HCT116 (cell line): ENCODE data around the gene CTBP1. TPM values are rescaled to one million over a fixed set of nuclear protein-coding genes. Genes with fewer than 3 reads are reported as not detected.

Experiments
- ATAC-seq: fragments of 200-7000 bp; cut with Tn5 transposase; 2 replicates; pipeline ENCODE4 v1.9.1; 2020; ENCODE audit warnings: mild to moderate bottlenecking, moderate library complexity
- BruUV-seq: library from RNA; stranded (reverse); fragments of 400-500 nt; replicated peaks from 2 replicates; lab custom pipeline; 2021; lab: Mats Ljungman, UMichigan
- CTCF ChIA-PET: fragments of 300-600 bp; sonication (Branson Sonifier 250); formaldehyde crosslinking; loops from one replicate; lab custom pipeline; 2021; ENCODE audit warnings: antibody characterized with exemption; lab: Charles Lee
- POLR2A ChIA-PET: fragments of 300-600, 350-600 bp; sonication (Branson Sonifier 250); formaldehyde crosslinking; loops from one replicate; lab custom pipeline; 2021; ENCODE audit warnings: antibody characterized with exemption; lab: Charles Lee
- RAD21 ChIA-PET, 2 experiments: fragments of 300-600 bp; sonication (Branson Sonifier 250); formaldehyde crosslinking; loops; one replicate each; lab custom pipeline; 2023; ENCODE audit warnings: low total read pairs in 2 of 2; ENCODE audit not compliant: uncharacterized antibody in 2 of 2, unreplicated experiment in 2 of 2, low non-redundant PET in 1 of 2; lab: Charles Lee
- DNase-seq: peaks from one replicate; pipeline ENCODE4 v3.0.0-alpha.2; 2010; ENCODE audit warnings: low read depth, low spot score
- H2AFZ ChIP-seq: fragments of 200-600 bp; shearing (Covaris generic), sonication (generic); 2 replicates; pipeline ENCODE4 v1.6.1; 2017; ENCODE audit warnings: low read depth, mixed run types, mixed read lengths, antibody characterized with exemption, low read length; ENCODE audit not compliant: poor library complexity, severe bottlenecking
- H3K27ac ChIP-seq: 2 replicates; pipeline ENCODE4 v1.5.1; 2012; ENCODE audit warnings: low read depth, low read length
- H3K27me3 ChIP-seq: fragments of 200-600 bp; sonication (generic); 2 replicates; pipeline ENCODE4 v1.6.1; 2016; ENCODE audit warnings: mixed run types, low read length, mixed read lengths; ENCODE audit not compliant: insufficient read depth
- H3K36me3 ChIP-seq, 2 experiments: fragments of 200-500 bp in 1 of 2; fragments of 200-600 bp in 1 of 2; sonication (Bioruptor generic) in 1 of 2; sonication (generic) in 1 of 2; 2 replicates each; pipeline versions ENCODE4 v1.5.1 to v1.6.1; 2014 to 2016; ENCODE audit warnings: low read length in 2 of 2, inconsistent platforms in 1 of 2, mixed read lengths in 1 of 2, mixed run types in 1 of 2; ENCODE audit not compliant: insufficient read depth in 2 of 2, control insufficient read depth in 1 of 2
- H3K4me1 ChIP-seq, 2 experiments: fragments of 200-600 bp in 1 of 2; sonication (generic) in 1 of 2; 2 replicates each; pipeline versions ENCODE4 v1.5.1 to v1.6.1; 2012 to 2017; ENCODE audit warnings: low read length in 2 of 2, inconsistent platforms in 1 of 2, mild to moderate bottlenecking in 1 of 2, mixed read lengths in 1 of 2, mixed run types in 1 of 2, moderate library complexity in 1 of 2; ENCODE audit not compliant: insufficient read depth in 2 of 2, control insufficient read depth in 1 of 2
- H3K4me2 ChIP-seq: fragments of 200-600 bp; sonication (generic); 2 replicates; pipeline ENCODE4 v1.6.1; 2017; ENCODE audit warnings: mixed run types, low read length, mixed read lengths
- H3K4me3 ChIP-seq, 2 experiments: fragments of 200-600 bp in 1 of 2; sonication (generic) in 1 of 2; replicated peaks in 1 of 2; 2 replicates each; pipeline ENCODE4 v1.5.1; 2011 to 2016; ENCODE audit warnings: low read length in 2 of 2, control low read depth in 1 of 2, low read depth in 1 of 2, mild to moderate bottlenecking in 1 of 2, mixed read lengths in 1 of 2, mixed run types in 1 of 2
- H3K79me2 ChIP-seq: fragments of 200-600 bp; sonication (generic); 2 replicates; pipeline ENCODE4 v1.6.1; 2017; ENCODE audit warnings: mild to moderate bottlenecking, mixed run types, low read length, moderate library complexity, mixed read lengths; ENCODE audit not compliant: insufficient read depth
- H3K9ac ChIP-seq: fragments of 200-600 bp; sonication (generic); 2 replicates; pipeline ENCODE4 v1.6.1; 2016; ENCODE audit warnings: low read length, mixed read lengths
- H3K9me2 ChIP-seq: fragments of 200-600 bp; sonication (generic), shearing (Covaris generic); 2 replicates; pipeline ENCODE4 v1.6.1; 2017; ENCODE audit warnings: mixed run types, mild to moderate bottlenecking, moderate library complexity; ENCODE audit not compliant: insufficient read depth
- H3K9me3 ChIP-seq, 2 experiments: fragments of 200-500 bp in 1 of 2; fragments of 200-600 bp in 1 of 2; sonication (Bioruptor generic) in 1 of 2; sonication (generic) in 1 of 2; 2 replicates each; pipeline ENCODE4 v1.6.1; 2014 to 2017; ENCODE audit warnings: low read length in 2 of 2, mixed read lengths in 2 of 2, inconsistent platforms in 1 of 2, low read depth in 1 of 2, mild to moderate bottlenecking in 1 of 2, mixed run types in 1 of 2, moderate library complexity in 1 of 2; ENCODE audit not compliant: control insufficient read depth in 1 of 2, insufficient read depth in 1 of 2
- H4K20me1 ChIP-seq: fragments of 200-600 bp; sonication (generic), shearing (Covaris generic); 2 replicates; pipeline ENCODE4 v1.6.1; 2017; ENCODE audit warnings: mixed run types, mild to moderate bottlenecking, moderate library complexity; ENCODE audit not compliant: insufficient read depth
- CBX3 ChIP-seq: IDR thresholded peaks from 2 replicates; pipeline ENCODE4 v1.6.1; 2012; ENCODE audit warnings: low read depth
- CEBPB ChIP-seq: IDR thresholded peaks from 2 replicates; pipeline ENCODE4 v1.6.1; 2012; ENCODE audit warnings: low read depth
- EGR1 ChIP-seq: IDR thresholded peaks from 2 replicates; pipeline ENCODE4 v1.6.1; 2012; ENCODE audit warnings: low read depth
- ELF1 ChIP-seq: IDR thresholded peaks from 2 replicates; pipeline ENCODE4 v1.6.1; 2012; ENCODE audit warnings: low read depth, borderline replicate concordance
- EZH2 ChIP-seq: fragments of 200-600 bp; sonication (generic); IDR thresholded peaks from 2 replicates; pipeline ENCODE4 v1.6.1; 2017; ENCODE audit warnings: antibody characterized with exemption, mixed run types
- EZH2phosphoT487 ChIP-seq: fragments of 200-600 bp; IDR thresholded peaks from 2 replicates; pipeline ENCODE4 v1.6.1; 2018; ENCODE audit warnings: antibody characterized with exemption, borderline replicate concordance
- FOSL1 ChIP-seq: IDR thresholded peaks from 2 replicates; pipeline ENCODE4 v1.6.1; 2012; ENCODE audit warnings: low read depth
- JUND ChIP-seq: IDR thresholded peaks from 2 replicates; pipeline ENCODE4 v1.6.1; 2012
- POLR2A ChIP-seq: IDR thresholded peaks from 2 replicates; pipeline ENCODE4 v1.7.0; 2011; ENCODE audit warnings: borderline replicate concordance; ENCODE audit not compliant: insufficient read depth, insufficient read length; ENCODE audit errors: extremely low read depth
- POLR2AphosphoS5 ChIP-seq: IDR thresholded peaks from 2 replicates; pipeline ENCODE4 v1.6.1; 2011; ENCODE audit warnings: mild to moderate bottlenecking, low read depth, low read length, moderate library complexity
- SIN3A ChIP-seq: IDR thresholded peaks from 2 replicates; pipeline ENCODE4 v1.6.1; 2012; ENCODE audit warnings: low read depth
- SP1 ChIP-seq: IDR thresholded peaks from 2 replicates; pipeline ENCODE4 v1.6.1; 2012; ENCODE audit warnings: low read depth
- SRF ChIP-seq: IDR thresholded peaks from 2 replicates; pipeline ENCODE4 v1.6.1; 2012; ENCODE audit warnings: low read depth
- ZFX ChIP-seq: fragments of 450-650 bp; IDR thresholded peaks from 2 replicates; pipeline ENCODE4 v1.6.1; 2017
- ZNF274 ChIP-seq: fragments of 200-500 bp; sonication (Bioruptor generic); IDR thresholded peaks from 2 replicates; pipeline ENCODE4 v1.6.1; 2014; ENCODE audit warnings: mild to moderate bottlenecking, low read depth, low read length, inconsistent platforms
- intact Hi-C: fragments of 100-400 bp; cut with micrococcal nuclease; formaldehyde crosslinking; loops from 2 replicates; pipeline ENCODE4 v1.10.0; 2022
- total RNA-seq: library from RNA; stranded (reverse); gene quantifications from one replicate; pipeline ENCODE4 v1.2.1, GENCODE V29; 2021; ENCODE audit not compliant: unreplicated experiment
- TF ChIP-seq, protein P1 (sequence below), 3 experiments: fragments of 200-600 bp in 1 of 3; sonication (generic) in 1 of 3; IDR thresholded peaks in 2 of 3; conservative IDR thresholded peaks in 1 of 3; 2 replicates each; pipeline ENCODE4 v1.5.1; 2012 to 2017; ENCODE audit warnings: low read depth in 2 of 3, low read length in 2 of 3, antibody characterized with exemption in 1 of 3, borderline replicate concordance in 1 of 3, control low read depth in 1 of 3, mild to moderate bottlenecking in 1 of 3, mixed read lengths in 1 of 3, mixed run types in 1 of 3, moderate library complexity in 1 of 3; ENCODE audit not compliant: insufficient read depth in 1 of 3
- TF ChIP-seq, protein P2 (sequence below): IDR thresholded peaks from 2 replicates; pipeline ENCODE4 v1.6.1; 2012
- TF ChIP-seq, protein P3 (sequence below): IDR thresholded peaks from 2 replicates; pipeline ENCODE4 v1.6.1; 2012; ENCODE audit warnings: low read depth
- TF ChIP-seq, protein P4 (sequence below): IDR thresholded peaks from 2 replicates; pipeline ENCODE4 v1.6.1; 2012

The CTBP1 gene
- total RNA-seq, 1 experiment from 2014 or later = 175 TPM

DNA sequence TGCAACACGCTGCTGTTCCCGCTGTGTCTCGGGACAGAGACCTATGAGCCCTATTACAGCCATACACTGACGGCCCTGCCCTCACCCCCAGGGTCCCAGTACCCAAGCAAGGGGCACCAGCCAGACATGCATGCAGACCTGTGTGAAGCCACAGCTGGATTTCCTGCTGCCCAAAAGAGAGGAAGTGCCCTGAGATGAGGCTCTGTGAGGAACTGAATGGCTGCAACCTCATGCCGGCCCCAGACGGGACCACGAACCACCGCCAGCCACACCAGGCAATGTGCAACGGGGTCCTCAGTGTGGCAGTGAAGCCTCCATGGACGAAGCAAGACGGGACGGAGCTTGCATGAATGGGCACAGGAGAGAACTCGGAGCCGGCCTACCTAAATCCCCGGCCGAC lies 21.1 kb downstream of the CTBP1 start:
- no peak overlapping the region for H2AFZ ChIP-seq
- intact Hi-C loops = no loop called here
- H3K27me3 ChIP-seq = no peaks in the 10 kb centered on the region
- no peaks in the 10 kb centered on the region for H3K4me1 ChIP-seq
- H3K36me3 ChIP-seq = peaks cover 29 to 33% of the 10 kb centered on the region in 2 experiments
- no peaks in the 10 kb centered on the region for H3K79me2 ChIP-seq
- H3K9me3 ChIP-seq = no peaks in the 10 kb centered on the region
- H4K20me1 ChIP-seq = no peaks in the 10 kb centered on the region
- DNase-seq (no peak), ATAC-seq (no peak)
- TF ChIP-seq POLR2AphosphoS5 (no peak), EGR1 (no peak)
- H3K4me3 ChIP-seq = no peak overlapping the region
- ChIA-PET RAD21 (no interaction called here), CTCF (no interaction called here), POLR2A (no interaction called here)
- no peak overlapping the region for H3K4me2 ChIP-seq
- no peaks in the 10 kb centered on the region for H3K9me2 ChIP-seq
- H3K27ac ChIP-seq = no peak overlapping the region
- no TSS peak for BruUV-seq
- H3K9ac ChIP-seq = no peak overlapping the region

DNA sequence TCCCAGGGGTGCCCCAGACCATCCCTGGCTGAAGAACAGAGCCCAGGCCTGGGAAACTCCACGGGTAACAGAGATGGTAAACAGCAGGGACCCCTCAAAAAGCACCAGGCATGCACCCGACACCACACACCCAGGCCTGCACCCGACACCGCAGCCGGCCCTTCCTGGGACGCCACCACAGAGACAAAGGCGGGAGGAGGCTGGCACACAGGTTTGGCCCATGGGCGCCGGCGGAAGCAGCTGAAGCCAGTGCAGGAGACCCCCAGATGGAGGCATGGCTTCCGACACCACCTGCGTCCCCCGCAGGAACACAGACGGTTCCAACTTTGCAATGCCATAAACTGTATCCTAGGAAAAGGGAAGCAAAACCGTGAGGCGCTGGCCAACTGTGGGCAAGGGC lies 22.3 kb downstream of the CTBP1 start:
- ChIA-PET CTCF (no interaction called here), RAD21 (no interaction called here), POLR2A (no interaction called here)
- Histone ChIP-seq H3K27ac (no peak overlapping the region), H4K20me1 (no peaks in the 10 kb centered on the region), H3K27me3 (no peaks in the 10 kb centered on the region), H3K4me2 (no peak overlapping the region), H3K4me1 (no peaks in the 10 kb centered on the region), H3K9me3 (no peaks in the 10 kb centered on the region), H3K9me2 (no peaks in the 10 kb centered on the region), H3K9ac (no peak overlapping the region), H3K36me3 (peaks cover 26 to 30% of the 10 kb centered on the region in 2 experiments), H3K79me2 (no peaks in the 10 kb centered on the region), H3K4me3 (no peak overlapping the region), H2AFZ (no peak overlapping the region)
- BruUV-seq = no TSS peak
- ATAC-seq (no peak), DNase-seq (no peak)
- intact Hi-C loops = no loop called here
- TF ChIP-seq POLR2AphosphoS5 (no peak), ELF1 (no peak), JUND (no peak), SRF (no peak), SIN3A (no peak), EZH2phosphoT487 (no peak), ZFX (no peak), POLR2A (no peak), CEBPB (no peak), SP1 (no peak), EZH2 (no peak), FOSL1 (no peak), CBX3 (no peak), ZNF274 (no peak)
- TF ChIP-seq, protein P1, sequence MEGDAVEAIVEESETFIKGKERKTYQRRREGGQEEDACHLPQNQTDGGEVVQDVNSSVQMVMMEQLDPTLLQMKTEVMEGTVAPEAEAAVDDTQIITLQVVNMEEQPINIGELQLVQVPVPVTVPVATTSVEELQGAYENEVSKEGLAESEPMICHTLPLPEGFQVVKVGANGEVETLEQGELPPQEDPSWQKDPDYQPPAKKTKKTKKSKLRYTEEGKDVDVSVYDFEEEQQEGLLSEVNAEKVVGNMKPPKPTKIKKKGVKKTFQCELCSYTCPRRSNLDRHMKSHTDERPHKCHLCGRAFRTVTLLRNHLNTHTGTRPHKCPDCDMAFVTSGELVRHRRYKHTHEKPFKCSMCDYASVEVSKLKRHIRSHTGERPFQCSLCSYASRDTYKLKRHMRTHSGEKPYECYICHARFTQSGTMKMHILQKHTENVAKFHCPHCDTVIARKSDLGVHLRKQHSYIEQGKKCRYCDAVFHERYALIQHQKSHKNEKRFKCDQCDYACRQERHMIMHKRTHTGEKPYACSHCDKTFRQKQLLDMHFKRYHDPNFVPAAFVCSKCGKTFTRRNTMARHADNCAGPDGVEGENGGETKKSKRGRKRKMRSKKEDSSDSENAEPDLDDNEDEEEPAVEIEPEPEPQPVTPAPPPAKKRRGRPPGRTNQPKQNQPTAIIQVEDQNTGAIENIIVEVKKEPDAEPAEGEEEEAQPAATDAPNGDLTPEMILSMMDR (IDR thresholded peaks at IDR 0.05 in 2 of 3, conservative IDR thresholded peaks at IDR 0.05 in 1 of 3; ENCODE audit: borderline replicate concordance in 1 of 3, insufficient read depth in 1 of 3, low read depth in 2 of 3, low read length in 2 of 3) = no peak
- TF ChIP-seq, protein P2, sequence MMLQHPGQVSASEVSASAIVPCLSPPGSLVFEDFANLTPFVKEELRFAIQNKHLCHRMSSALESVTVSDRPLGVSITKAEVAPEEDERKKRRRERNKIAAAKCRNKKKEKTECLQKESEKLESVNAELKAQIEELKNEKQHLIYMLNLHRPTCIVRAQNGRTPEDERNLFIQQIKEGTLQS = no peak
- TF ChIP-seq, protein P3, sequence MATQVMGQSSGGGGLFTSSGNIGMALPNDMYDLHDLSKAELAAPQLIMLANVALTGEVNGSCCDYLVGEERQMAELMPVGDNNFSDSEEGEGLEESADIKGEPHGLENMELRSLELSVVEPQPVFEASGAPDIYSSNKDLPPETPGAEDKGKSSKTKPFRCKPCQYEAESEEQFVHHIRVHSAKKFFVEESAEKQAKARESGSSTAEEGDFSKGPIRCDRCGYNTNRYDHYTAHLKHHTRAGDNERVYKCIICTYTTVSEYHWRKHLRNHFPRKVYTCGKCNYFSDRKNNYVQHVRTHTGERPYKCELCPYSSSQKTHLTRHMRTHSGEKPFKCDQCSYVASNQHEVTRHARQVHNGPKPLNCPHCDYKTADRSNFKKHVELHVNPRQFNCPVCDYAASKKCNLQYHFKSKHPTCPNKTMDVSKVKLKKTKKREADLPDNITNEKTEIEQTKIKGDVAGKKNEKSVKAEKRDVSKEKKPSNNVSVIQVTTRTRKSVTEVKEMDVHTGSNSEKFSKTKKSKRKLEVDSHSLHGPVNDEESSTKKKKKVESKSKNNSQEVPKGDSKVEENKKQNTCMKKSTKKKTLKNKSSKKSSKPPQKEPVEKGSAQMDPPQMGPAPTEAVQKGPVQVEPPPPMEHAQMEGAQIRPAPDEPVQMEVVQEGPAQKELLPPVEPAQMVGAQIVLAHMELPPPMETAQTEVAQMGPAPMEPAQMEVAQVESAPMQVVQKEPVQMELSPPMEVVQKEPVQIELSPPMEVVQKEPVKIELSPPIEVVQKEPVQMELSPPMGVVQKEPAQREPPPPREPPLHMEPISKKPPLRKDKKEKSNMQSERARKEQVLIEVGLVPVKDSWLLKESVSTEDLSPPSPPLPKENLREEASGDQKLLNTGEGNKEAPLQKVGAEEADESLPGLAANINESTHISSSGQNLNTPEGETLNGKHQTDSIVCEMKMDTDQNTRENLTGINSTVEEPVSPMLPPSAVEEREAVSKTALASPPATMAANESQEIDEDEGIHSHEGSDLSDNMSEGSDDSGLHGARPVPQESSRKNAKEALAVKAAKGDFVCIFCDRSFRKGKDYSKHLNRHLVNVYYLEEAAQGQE = no peak
- TF ChIP-seq, protein P4, sequence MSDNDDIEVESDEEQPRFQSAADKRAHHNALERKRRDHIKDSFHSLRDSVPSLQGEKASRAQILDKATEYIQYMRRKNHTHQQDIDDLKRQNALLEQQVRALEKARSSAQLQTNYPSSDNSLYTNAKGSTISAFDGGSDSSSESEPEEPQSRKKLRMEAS = no peak
